H1 (cell line): Measurements from ENCODE around the gene RELB. TPM values are rescaled to one million over a fixed set of nuclear protein-coding genes. Genes with fewer than 3 reads are reported as not detected.

Source experiments
- CTCF ChIA-PET: fragments of 300-600 bp; sonication (Branson Sonifier 250); formaldehyde crosslinking; loops from one replicate; lab custom pipeline; 2021; ENCODE audit not compliant: partially characterized antibody; lab: Charles Lee
- POLR2A ChIA-PET: fragments of 300-600 bp; sonication (Branson Sonifier 250); formaldehyde crosslinking; loops from one replicate; lab custom pipeline; 2021; ENCODE audit warnings: inconsistent platforms; ENCODE audit not compliant: partially characterized antibody; lab: Charles Lee
- DNase-seq, 2 experiments: peaks; one replicate each; pipeline versions ENCODE4 v3.0.0 to v3.0.0-alpha.2; 2010 to 2022; ENCODE audit warnings: low spot score in 2 of 2, low read depth in 1 of 2, mixed read lengths in 1 of 2
- FAIRE-seq: peaks from 2 replicates; lab custom pipeline; 2011; peaks lifted over from hg19 to GRCh38; lab: Jason Lieb, UNC
- H2AFZ ChIP-seq: 2 replicates; pipeline ENCODE4 v1.8.1; 2012; ENCODE audit warnings: low read length, inconsistent platforms
- H2AK5ac ChIP-seq: 2 replicates; pipeline ENCODE4 v1.6.1; 2013; ENCODE audit warnings: low read depth, low read length
- H2BK120ac ChIP-seq: replicated peaks from 2 replicates; pipeline ENCODE3; 2013; ENCODE audit warnings: low read depth, low read length, inconsistent platforms
- H2BK12ac ChIP-seq: 2 replicates; pipeline ENCODE4 v1.6.1; 2013; ENCODE audit warnings: low read depth, low read length
- H2BK15ac ChIP-seq: 2 replicates; pipeline ENCODE4 v1.6.1; 2013; ENCODE audit warnings: low read length
- H2BK20ac ChIP-seq: 2 replicates; pipeline ENCODE4 v1.6.1; 2013; ENCODE audit warnings: low read length
- H2BK5ac ChIP-seq: 2 replicates; pipeline ENCODE4 v1.6.1; 2013; ENCODE audit warnings: low read depth, low read length
- H3K14ac ChIP-seq: 2 replicates; pipeline ENCODE4 v1.6.1; 2013; ENCODE audit warnings: inconsistent platforms; ENCODE audit not compliant: insufficient read length
- H3K18ac ChIP-seq: 2 replicates; pipeline ENCODE4 v1.6.1; 2013; ENCODE audit warnings: low read length; ENCODE audit errors: extremely low read depth
- H3K23ac ChIP-seq: 2 replicates; pipeline ENCODE4 v1.6.1; 2013; ENCODE audit warnings: inconsistent platforms; ENCODE audit not compliant: insufficient read length
- H3K23me2 ChIP-seq: 2 replicates; pipeline ENCODE4 v1.6.1; 2013; ENCODE audit warnings: low read depth, low read length
- H3K27ac ChIP-seq: 2 replicates; pipeline ENCODE4 v1.6.1; 2011; ENCODE audit warnings: low read depth, low read length, inconsistent platforms
- H3K27me3 ChIP-seq, 4 experiments: replicated peaks in 1 of 4; 1 replicate in 1 of 4; 2 replicates in 3 of 4; pipeline versions ENCODE4 v1.6.1 to v1.8.1; 2011 to 2013; ENCODE audit warnings: low read length in 3 of 4, mild to moderate bottlenecking in 3 of 4, inconsistent platforms in 2 of 4, mixed read lengths in 2 of 4, moderate library complexity in 1 of 4; ENCODE audit not compliant: control insufficient read depth in 3 of 4, insufficient read depth in 3 of 4; ENCODE audit errors: extremely low read depth in 1 of 4
- H3K36me3 ChIP-seq, 4 experiments: 2 replicates each; pipeline versions ENCODE4 v1.6.1 to v1.8.1; 2011 to 2013; ENCODE audit warnings: mild to moderate bottlenecking in 4 of 4, low read length in 3 of 4, moderate library complexity in 2 of 4, control low read depth in 1 of 4, inconsistent platforms in 1 of 4; ENCODE audit not compliant: insufficient read depth in 4 of 4, control insufficient read depth in 2 of 4
- H3K4ac ChIP-seq: replicated peaks from 2 replicates; pipeline ENCODE3; 2013; ENCODE audit warnings: low read length, low read depth, mixed read lengths, inconsistent platforms; ENCODE audit not compliant: insufficient read length
- H3K4me1 ChIP-seq, 4 experiments: replicated peaks in 1 of 4; 1 replicate in 1 of 4; 2 replicates in 3 of 4; pipeline versions ENCODE4 v1.6.1 to v1.8.1; 2011 to 2013; ENCODE audit warnings: low read length in 3 of 4, inconsistent platforms in 2 of 4, mixed read lengths in 1 of 4; ENCODE audit not compliant: insufficient read depth in 4 of 4, control insufficient read depth in 3 of 4
- H3K4me2 ChIP-seq, 2 experiments: 2 replicates each; pipeline versions ENCODE4 v1.6.1 to v1.8.1; 2011 to 2013; ENCODE audit warnings: low read depth in 2 of 2, low read length in 2 of 2, control low read depth in 1 of 2, inconsistent platforms in 1 of 2, mild to moderate bottlenecking in 1 of 2; ENCODE audit not compliant: insufficient read depth in 1 of 2
- H3K4me3 ChIP-seq, 4 experiments: fragments of 200-600, 300-600 bp in 1 of 4; sonication (generic), shearing (Covaris generic), sonication (Bioruptor Twin) in 1 of 4; 2 replicates each; pipeline versions ENCODE4 v1.5.1 to v1.8.1; 2011 to 2016; ENCODE audit warnings: low read length in 4 of 4, low read depth in 3 of 4, control low read depth in 2 of 4, inconsistent platforms in 2 of 4, mild to moderate bottlenecking in 2 of 4, mixed read lengths in 1 of 4, moderate library complexity in 1 of 4; ENCODE audit not compliant: insufficient read depth in 2 of 4; ENCODE audit errors: extremely low read depth in 1 of 4
- H3K56ac ChIP-seq: replicated peaks from 2 replicates; pipeline ENCODE3; 2013; ENCODE audit warnings: low read depth, mild to moderate bottlenecking, mixed read lengths, low read length, inconsistent platforms; ENCODE audit not compliant: insufficient read length
- H3K79me1 ChIP-seq: 2 replicates; pipeline ENCODE4 v1.6.1; 2013; ENCODE audit warnings: low read depth, low read length, control low read depth
- H3K79me2 ChIP-seq, 2 experiments: 2 replicates each; pipeline versions ENCODE4 v1.6.1 to v1.8.1; 2012 to 2013; ENCODE audit warnings: low read length in 2 of 2, mild to moderate bottlenecking in 2 of 2, inconsistent platforms in 1 of 2; ENCODE audit not compliant: insufficient read depth in 2 of 2, control insufficient read depth in 1 of 2
- H3K9ac ChIP-seq, 4 experiments: replicated peaks in 1 of 4; 1 replicate in 1 of 4; 2 replicates in 3 of 4; pipeline versions ENCODE4 v1.6.1 to v1.8.1; 2011 to 2013; ENCODE audit warnings: low read depth in 3 of 4, low read length in 3 of 4, control low read depth in 2 of 4, mild to moderate bottlenecking in 2 of 4, moderate library complexity in 2 of 4, inconsistent platforms in 1 of 4; ENCODE audit errors: extremely low read depth in 1 of 4
- H3K9me3 ChIP-seq, 2 experiments: 2 replicates each; pipeline versions ENCODE4 v1.6.1 to v1.8.1; 2012 to 2013; ENCODE audit warnings: mild to moderate bottlenecking in 2 of 2, moderate library complexity in 2 of 2, control low read depth in 1 of 2, inconsistent platforms in 1 of 2, low read depth in 1 of 2, low read length in 1 of 2, mixed read lengths in 1 of 2; ENCODE audit not compliant: insufficient read depth in 2 of 2
- H4K20me1 ChIP-seq, 2 experiments: replicated peaks in 1 of 2; 2 replicates each; pipeline versions ENCODE3 to v1.8.1; 2011 to 2013; ENCODE audit warnings: inconsistent platforms in 2 of 2, low read length in 2 of 2, mild to moderate bottlenecking in 1 of 2; ENCODE audit not compliant: insufficient read depth in 2 of 2, control insufficient read depth in 1 of 2
- H4K5ac ChIP-seq: 2 replicates; pipeline ENCODE4 v1.6.1; 2013; ENCODE audit warnings: low read length, low read depth, mixed read lengths, inconsistent platforms; ENCODE audit not compliant: insufficient read length
- H4K8ac ChIP-seq: 2 replicates; pipeline ENCODE4 v1.8.0; 2013; ENCODE audit warnings: mild to moderate bottlenecking, moderate library complexity, low read length, inconsistent platforms; ENCODE audit not compliant: insufficient read depth; ENCODE audit errors: extremely low read depth
- H4K91ac ChIP-seq: replicated peaks from 2 replicates; pipeline ENCODE3; 2013; ENCODE audit warnings: low read length, mixed read lengths, inconsistent platforms; ENCODE audit not compliant: insufficient read length
- GABPA ChIP-seq: IDR thresholded peaks from 2 replicates; pipeline ENCODE4 v1.6.1; 2011; ENCODE audit warnings: mild to moderate bottlenecking, low read length, moderate library complexity, borderline replicate concordance; ENCODE audit not compliant: insufficient read depth
- RBBP5 ChIP-seq: IDR thresholded peaks from 2 replicates; pipeline ENCODE4 v1.7.1; 2012; ENCODE audit warnings: low read depth, mild to moderate bottlenecking, inconsistent platforms, low read length, moderate library complexity, borderline replicate concordance
- SUZ12 ChIP-seq: fragments of 200-600 bp; sonication (generic); IDR thresholded peaks from 2 replicates; pipeline ENCODE4 v1.6.1; 2012; ENCODE audit warnings: mild to moderate bottlenecking, inconsistent platforms, low read length, moderate library complexity, mixed read lengths
- TAF7 ChIP-seq: optimal IDR thresholded peaks from 2 replicates; pipeline ENCODE3; 2011; ENCODE audit warnings: low read depth, mild to moderate bottlenecking, inconsistent platforms, low read length, moderate library complexity, borderline replicate concordance
- YY1 ChIP-seq: IDR thresholded peaks from 2 replicates; pipeline ENCODE4 v1.6.1; 2011; ENCODE audit warnings: low read depth, mild to moderate bottlenecking, low read length
- WGBS, 2 experiments: shearing (Covaris generic) in 1 of 2; methylation state at CpG; one replicate each; pipeline versions ENCODE4 v1.1.6 to v1.1.7; 2013 to 2015; ENCODE audit warnings: low lambda C conversion rate in 2 of 2, mixed read lengths in 2 of 2, inconsistent platforms in 1 of 2, low coverage in 1 of 2, missing lambda C conversion rate in 1 of 2; ENCODE audit not compliant: insufficient replicate concordance in 2 of 2, insufficient coverage in 1 of 2, insufficient read length in 1 of 2; ENCODE audit errors: extremely low coverage in 1 of 2, missing lambda C conversion rate in 1 of 2; 5-methylcytosine and 5-hydroxymethylcytosine counted together
- polyA plus RNA-seq, 7 experiments: library from polyadenylated mRNA; depleted of rRNA in 3 of 7; stranded (reverse) in 5 of 7; unstranded in 2 of 7; fragments of >200 nt in 5 of 7; fragments of 200-250 nt in 2 of 7; gene quantifications; 1 replicate in 5 of 7; 2 replicates in 1 of 7; 4 replicates in 1 of 7; pipeline versions ENCODE4 v1.2.1 to v1.2.3, GENCODE V29; 2011 to 2013; ENCODE audit warnings: missing spikeins in 2 of 7, mixed read lengths in 2 of 7
- total RNA-seq: library from RNA; stranded (reverse); fragmentation: NEBNext Ultra II Directional; extraction: Animal tissue kit (Norgen Biotek cat#: 25700); gene quantifications from 2 replicates; pipeline ENCODE4 v1.2.1, GENCODE V29; 2021
- TF ChIP-seq, protein P1 (sequence below), 3 experiments: IDR thresholded peaks; 1 replicate in 2 of 3; 2 replicates in 1 of 3; pipeline versions ENCODE4 v1.5.1 to v1.6.1; 2011; ENCODE audit warnings: low read length in 3 of 3, mild to moderate bottlenecking in 3 of 3, inconsistent platforms in 2 of 3, low read depth in 1 of 3, moderate library complexity in 1 of 3; ENCODE audit not compliant: insufficient read depth in 1 of 3; ENCODE audit errors: control extremely low read depth in 1 of 3
- TF ChIP-seq, protein P2 (sequence below): IDR thresholded peaks from 2 replicates; pipeline ENCODE4 v1.6.1; 2012; ENCODE audit warnings: inconsistent platforms
- TF ChIP-seq, protein P3 (sequence below): IDR thresholded peaks from 2 replicates; pipeline ENCODE4 v1.6.1; 2012; ENCODE audit warnings: inconsistent platforms
- TF ChIP-seq, protein P4 (sequence below): IDR thresholded peaks from 2 replicates; pipeline ENCODE4 v1.6.1; 2011; ENCODE audit warnings: low read length, improper control_type of control experiment

Gene RELB
- total and polyA plus RNA-seq, 2 of the 8 experiments (the other 6 are each of a cell fraction or from before 2014, with no cell fraction given): 10.0 to 13.1 TPM

DNA sequence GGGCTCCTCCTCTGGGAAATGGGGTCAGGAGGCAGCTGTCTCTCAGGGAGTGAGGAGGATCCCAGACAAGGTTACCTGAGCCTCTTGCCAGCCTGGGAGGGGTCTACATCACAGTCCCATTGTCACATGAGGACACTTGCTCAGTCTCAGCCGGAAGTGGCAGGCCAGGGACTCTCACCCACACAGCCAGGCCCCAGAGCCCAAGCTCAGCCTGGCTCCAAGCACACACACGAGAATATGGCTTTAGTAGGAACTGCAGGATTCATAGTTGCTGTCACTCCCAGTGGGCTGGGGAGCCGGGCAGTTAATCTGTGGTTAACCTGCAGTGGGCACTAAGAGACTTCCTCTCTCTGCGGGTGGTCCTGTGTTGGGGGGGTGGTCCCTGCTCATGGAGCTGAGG lies 15.8 kb upstream of the RELB start:
- H2BK20ac ChIP-seq: no peak overlapping the region
- H2BK15ac ChIP-seq: no peak overlapping the region
- H2BK120ac ChIP-seq: no peak overlapping the region
- H3K9ac ChIP-seq: no peak overlapping the region
- no peak overlapping the region for H2BK5ac ChIP-seq
- H2BK12ac ChIP-seq: no peak overlapping the region
- H3K79me1 ChIP-seq: no peaks in the 10 kb centered on the region
- no peak overlapping the region for H2AFZ ChIP-seq
- 87% methylated on average over 4 of the region's 4 CpGs; no CpG with 5 or more reads in 1 of the 2 experiments for WGBS, 2 experiments
- DNase-seq: no peak
- no peak for FAIRE-seq
- H4K20me1 ChIP-seq: peaks cover 2 to 14% of the 10 kb centered on the region in 2 experiments
- H3K14ac ChIP-seq: no peak overlapping the region
- no peak overlapping the region for H2AK5ac ChIP-seq
- no peaks in the 10 kb centered on the region for H3K9me3 ChIP-seq
- no peak overlapping the region for H3K56ac ChIP-seq
- no peaks in the 10 kb centered on the region for H3K23me2 ChIP-seq
- no peaks in the 10 kb centered on the region for H3K79me2 ChIP-seq
- H3K23ac ChIP-seq: no peak overlapping the region
- H3K27ac ChIP-seq: no peak overlapping the region
- ChIA-PET POLR2A (interaction anchor here (1.6 kb wide), 2 partner anchors 8 to 84 kb away, joined by 4 read pairs; no protein-coding TSS in a partner anchor), CTCF (interaction anchor here (1.0 to 1.9 kb wide), 3 partner anchors 33 to 74 kb away, joined by 3 to 5 read pairs (median 5); no protein-coding TSS in a partner anchor)
- no peak overlapping the region for H3K4me3 ChIP-seq
- H4K91ac ChIP-seq: no peak overlapping the region
- H4K5ac ChIP-seq: no peak overlapping the region
- H3K36me3 ChIP-seq: peaks cover 6 to 14% (median 11%) of the 10 kb centered on the region in 4 experiments; a peak in 6 of 8 replicates
- no peak overlapping the region for H3K4me2 ChIP-seq
- H3K4ac ChIP-seq: no peak overlapping the region
- H3K27me3 ChIP-seq: no peaks in the 10 kb centered on the region
- H4K8ac ChIP-seq: no peak overlapping the region
- H3K18ac ChIP-seq: no peak overlapping the region
- H3K4me1 ChIP-seq: no peaks in the 10 kb centered on the region
- TF ChIP-seq YY1 (no peak), TAF7 (no peak), RBBP5 (no peak), GABPA (no peak), SUZ12 (no peak)
- TF ChIP-seq, protein P1, sequence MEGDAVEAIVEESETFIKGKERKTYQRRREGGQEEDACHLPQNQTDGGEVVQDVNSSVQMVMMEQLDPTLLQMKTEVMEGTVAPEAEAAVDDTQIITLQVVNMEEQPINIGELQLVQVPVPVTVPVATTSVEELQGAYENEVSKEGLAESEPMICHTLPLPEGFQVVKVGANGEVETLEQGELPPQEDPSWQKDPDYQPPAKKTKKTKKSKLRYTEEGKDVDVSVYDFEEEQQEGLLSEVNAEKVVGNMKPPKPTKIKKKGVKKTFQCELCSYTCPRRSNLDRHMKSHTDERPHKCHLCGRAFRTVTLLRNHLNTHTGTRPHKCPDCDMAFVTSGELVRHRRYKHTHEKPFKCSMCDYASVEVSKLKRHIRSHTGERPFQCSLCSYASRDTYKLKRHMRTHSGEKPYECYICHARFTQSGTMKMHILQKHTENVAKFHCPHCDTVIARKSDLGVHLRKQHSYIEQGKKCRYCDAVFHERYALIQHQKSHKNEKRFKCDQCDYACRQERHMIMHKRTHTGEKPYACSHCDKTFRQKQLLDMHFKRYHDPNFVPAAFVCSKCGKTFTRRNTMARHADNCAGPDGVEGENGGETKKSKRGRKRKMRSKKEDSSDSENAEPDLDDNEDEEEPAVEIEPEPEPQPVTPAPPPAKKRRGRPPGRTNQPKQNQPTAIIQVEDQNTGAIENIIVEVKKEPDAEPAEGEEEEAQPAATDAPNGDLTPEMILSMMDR (IDR thresholded peaks at IDR 0.05; ENCODE audit: control extremely low read depth in 1 of 3, insufficient read depth in 1 of 3, low read depth in 1 of 3, low read length in 3 of 3): no peak
- TF ChIP-seq, protein P2, sequence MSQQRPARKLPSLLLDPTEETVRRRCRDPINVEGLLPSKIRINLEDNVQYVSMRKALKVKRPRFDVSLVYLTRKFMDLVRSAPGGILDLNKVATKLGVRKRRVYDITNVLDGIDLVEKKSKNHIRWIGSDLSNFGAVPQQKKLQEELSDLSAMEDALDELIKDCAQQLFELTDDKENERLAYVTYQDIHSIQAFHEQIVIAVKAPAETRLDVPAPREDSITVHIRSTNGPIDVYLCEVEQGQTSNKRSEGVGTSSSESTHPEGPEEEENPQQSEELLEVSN: no peak
- TF ChIP-seq, protein P3, sequence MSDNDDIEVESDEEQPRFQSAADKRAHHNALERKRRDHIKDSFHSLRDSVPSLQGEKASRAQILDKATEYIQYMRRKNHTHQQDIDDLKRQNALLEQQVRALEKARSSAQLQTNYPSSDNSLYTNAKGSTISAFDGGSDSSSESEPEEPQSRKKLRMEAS: no peak
- TF ChIP-seq, protein P4, sequence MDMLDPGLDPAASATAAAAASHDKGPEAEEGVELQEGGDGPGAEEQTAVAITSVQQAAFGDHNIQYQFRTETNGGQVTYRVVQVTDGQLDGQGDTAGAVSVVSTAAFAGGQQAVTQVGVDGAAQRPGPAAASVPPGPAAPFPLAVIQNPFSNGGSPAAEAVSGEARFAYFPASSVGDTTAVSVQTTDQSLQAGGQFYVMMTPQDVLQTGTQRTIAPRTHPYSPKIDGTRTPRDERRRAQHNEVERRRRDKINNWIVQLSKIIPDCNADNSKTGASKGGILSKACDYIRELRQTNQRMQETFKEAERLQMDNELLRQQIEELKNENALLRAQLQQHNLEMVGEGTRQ: no peak
